Sciatic nerve (tissue), 2 donors: ENCODE results near the gene STEAP2. TPM values are rescaled to one million over a fixed set of nuclear protein-coding genes. Genes with fewer than 3 reads are reported as not detected.
"Not testable (repeated sequence)": the region's sequence is repeated elsewhere in the genome, so short reads cannot be mapped to it uniquely, and the experiment has no call there.

Source experiments
- ATAC-seq: fragments of 200-7000 bp; cut with Tn5 transposase; one replicate; pipeline ENCODE4 v1.9.1; 2020; ENCODE audit warnings: mild to moderate bottlenecking, moderate library complexity
- DNase-seq: peaks from one replicate; pipeline ENCODE4 v3.0.0-alpha.2; 2020; ENCODE audit warnings: low spot score
- intact Hi-C: fragments of 100-400 bp; cut with DNase I; formaldehyde crosslinking; loops from one replicate; pipeline ENCODE4 v1.14.2; 2022
- total RNA-seq: library from RNA; stranded (reverse); fragmentation: NEBNext Ultra II Directional; extraction: Animal tissue kit (Norgen Biotek cat#: 25700); gene quantifications from one replicate; pipeline ENCODE4 v1.2.1, GENCODE V29; 2021
- donor health status: DM: no; HTN: no; CAD: no.
- donor health status: DM: no; HTN: no; CAD: no.

The STEAP2 gene
- total RNA-seq, 1 donor from 2014 or later: 65.2 TPM

GRCh38 chr7:90256011-90256410, 44.5 kb downstream of the STEAP2 start:
- DNase-seq, intact Hi-C loops, ATAC-seq: not testable (repeated sequence)

GRCh38 chr7:90256778-90257177, 45.2 kb downstream of the STEAP2 start:
- intact Hi-C loops: no loop called here
- peak; percentile 76 for ATAC-seq

GRCh38 chr7:90261441-90261840, 49.9 kb downstream of the STEAP2 start:
- ATAC-seq: no peak
- no peak for DNase-seq
- intact Hi-C loops: no loop called here

More at GRCh38 chr7:90256778-90257177, 45.2 kb downstream of the STEAP2 start:
- no peak for DNase-seq

- intact Hi-C loops: no loop called here
- peak; percentile 73 for ATAC-seq
Measured at GRCh38 chr7:90262438-90262837, 50.9 kb downstream of the STEAP2 start.

GRCh38 chr7:90266808-90267207, 55.3 kb downstream of the STEAP2 start:
- ATAC-seq (peak; percentile 81), DNase-seq (no peak)
- intact Hi-C loops: loop anchor here (5.0 kb wide), 1 partner anchor 1155 kb away; no protein-coding TSS in a partner anchor

More at GRCh38 chr7:90262438-90262837, 50.9 kb downstream of the STEAP2 start:
- DNase-seq: no peak

GRCh38 chr7:90267263-90267858, 55.8 kb downstream of the STEAP2 start:
- DNase-seq (no peak), ATAC-seq (no peak)
- intact Hi-C loops: loop anchor here (5.0 kb wide), 1 partner anchor 1155 kb away; no protein-coding TSS in a partner anchor

- intact Hi-C loops: loop anchor here (5.0 kb wide), 1 partner anchor 1153 kb away; no protein-coding TSS in a partner anchor
- DNase-seq: no peak
- no peak for ATAC-seq
Measured at GRCh38 chr7:90269163-90269562, 57.6 kb downstream of the STEAP2 start.

GRCh38 chr7:90270431-90271178, 59.1 kb downstream of the STEAP2 start:
- intact Hi-C loops: no loop called here
- no peak for ATAC-seq
- DNase-seq: no peak

- no peak for DNase-seq
- intact Hi-C loops: no loop called here
- ATAC-seq: peak; percentile 89
Measured at GRCh38 chr7:90271753-90272152, 60.2 kb downstream of the STEAP2 start.

- no peak for DNase-seq
- ATAC-seq: no peak
- intact Hi-C loops: no loop called here
Measured at GRCh38 chr7:90272242-90272641, 60.7 kb downstream of the STEAP2 start.

GRCh38 chr7:90274161-90274560, 62.6 kb downstream of the STEAP2 start:
- no peak for DNase-seq
- no peak for ATAC-seq
- intact Hi-C loops: no loop called here

GRCh38 chr7:90276033-90276728, 64.6 kb downstream of the STEAP2 start:
- no peak for ATAC-seq
- intact Hi-C loops: no loop called here
- DNase-seq: no peak

Other genes with a start within 250 kb of the STEAP2 start
- 17.1 TPM for gene STEAP1, start 57.3 kb upstream of the STEAP2 start, total RNA-seq
- gene CFAP69, start 33.4 kb downstream of the STEAP2 start, total RNA-seq: 36.1 TPM
- gene FAM237B, start 109.6 kb downstream of the STEAP2 start, total RNA-seq: not detected
- 35.4 TPM for gene GTPBP10, start 135.0 kb downstream of the STEAP2 start, total RNA-seq
- gene CLDN12, start 191.7 kb downstream of the STEAP2 start, total RNA-seq: 29.1 TPM